Right ventricle myocardium superior (tissue), 1 donor: ENCODE results near the gene APOBEC2. TPM values are rescaled to one million over a fixed set of nuclear protein-coding genes. Genes with fewer than 3 reads are reported as not detected.

Experiments used
- ATAC-seq: fragments of 200-7000 bp; cut with Tn5 transposase; one replicate; pipeline ENCODE4 v1.9.1; 2020; ENCODE audit warnings: mild to moderate bottlenecking; ENCODE audit not compliant: poor library complexity
- DNase-seq: peaks from one replicate; pipeline ENCODE4 v3.0.0-alpha.2; 2020
- intact Hi-C: fragments of 100-400 bp; cut with DNase I; formaldehyde crosslinking; loops from one replicate; pipeline ENCODE4 v1.11.2; 2022
- total RNA-seq: library from RNA; stranded (reverse); fragmentation: NEBNext Ultra II Directional; extraction: Animal tissue kit (Norgen Biotek cat#: 25700); gene quantifications from one replicate; pipeline ENCODE4 v1.2.1, GENCODE V29; 2021
- donor health status: DM: no; HTN: yes; CAD: no; lungs with severe emphysema.

Gene APOBEC2
- total RNA-seq, 1 donor from 2014 or later = 211 TPM

DNA sequence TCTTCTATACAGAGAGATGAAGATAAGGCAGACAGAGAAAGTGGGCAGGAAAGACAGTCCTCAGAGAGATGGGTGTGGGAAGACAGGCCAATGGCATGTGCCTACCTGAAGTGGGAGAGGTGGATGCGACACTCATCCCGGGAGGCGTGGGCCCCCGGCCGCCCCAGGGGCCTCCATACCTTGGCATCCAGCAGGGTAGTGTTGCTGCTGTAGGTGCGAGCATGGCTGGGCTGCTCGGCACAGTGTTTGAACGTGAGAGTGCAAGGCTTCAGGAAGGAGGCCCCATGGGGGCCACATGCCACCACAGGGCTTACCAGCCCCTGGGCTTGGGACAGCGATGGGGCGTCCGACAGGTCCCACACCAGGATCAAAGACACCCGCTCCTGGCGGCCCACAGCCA, 19.2 kb upstream of the APOBEC2 start:
- no peak for ATAC-seq
- intact Hi-C loops = no loop called here
- no peak for DNase-seq

DNA sequence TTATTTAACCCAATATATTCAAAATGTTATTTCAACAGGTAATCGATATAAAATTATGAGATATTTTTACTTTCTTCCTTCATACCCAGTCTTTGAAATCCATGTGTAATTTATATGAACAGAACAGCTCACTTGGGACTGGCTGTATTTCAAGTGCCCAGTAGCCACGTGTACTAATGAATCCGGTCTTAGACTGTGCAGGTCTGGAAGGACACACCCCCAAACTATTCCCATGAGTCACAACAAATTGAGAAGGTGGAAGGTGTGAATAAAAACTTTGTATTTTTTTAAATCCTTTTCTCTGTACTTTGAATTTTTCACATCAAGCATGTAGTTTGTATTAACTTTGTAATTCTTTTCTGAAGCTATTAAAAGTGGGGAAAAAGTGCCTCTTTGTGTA, 16.8 kb upstream of the APOBEC2 start:
- DNase-seq = no peak
- intact Hi-C loops = no loop called here
- no peak for ATAC-seq

DNA sequence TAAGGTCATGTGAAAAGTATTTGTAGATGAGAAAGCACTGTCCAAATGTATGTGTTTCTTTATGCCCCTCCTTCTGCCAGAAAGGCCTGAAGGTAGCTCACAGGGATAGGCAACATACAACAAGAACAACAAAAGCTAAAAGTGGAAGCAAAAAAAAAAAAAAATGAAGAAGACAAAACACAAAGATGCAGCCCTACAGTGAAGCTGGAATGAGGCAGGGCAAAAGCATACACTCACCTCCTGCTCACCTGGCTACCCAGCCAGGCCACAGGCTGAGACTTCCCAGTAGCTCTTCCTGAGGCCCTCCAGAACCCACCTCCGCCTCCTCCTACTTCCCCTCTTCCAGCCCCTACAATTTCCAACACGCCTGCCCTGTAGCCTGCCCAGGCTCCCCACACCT, 16.4 kb upstream of the APOBEC2 start:
- ATAC-seq (no peak), DNase-seq (no peak)
- intact Hi-C loops = no loop called here

DNA sequence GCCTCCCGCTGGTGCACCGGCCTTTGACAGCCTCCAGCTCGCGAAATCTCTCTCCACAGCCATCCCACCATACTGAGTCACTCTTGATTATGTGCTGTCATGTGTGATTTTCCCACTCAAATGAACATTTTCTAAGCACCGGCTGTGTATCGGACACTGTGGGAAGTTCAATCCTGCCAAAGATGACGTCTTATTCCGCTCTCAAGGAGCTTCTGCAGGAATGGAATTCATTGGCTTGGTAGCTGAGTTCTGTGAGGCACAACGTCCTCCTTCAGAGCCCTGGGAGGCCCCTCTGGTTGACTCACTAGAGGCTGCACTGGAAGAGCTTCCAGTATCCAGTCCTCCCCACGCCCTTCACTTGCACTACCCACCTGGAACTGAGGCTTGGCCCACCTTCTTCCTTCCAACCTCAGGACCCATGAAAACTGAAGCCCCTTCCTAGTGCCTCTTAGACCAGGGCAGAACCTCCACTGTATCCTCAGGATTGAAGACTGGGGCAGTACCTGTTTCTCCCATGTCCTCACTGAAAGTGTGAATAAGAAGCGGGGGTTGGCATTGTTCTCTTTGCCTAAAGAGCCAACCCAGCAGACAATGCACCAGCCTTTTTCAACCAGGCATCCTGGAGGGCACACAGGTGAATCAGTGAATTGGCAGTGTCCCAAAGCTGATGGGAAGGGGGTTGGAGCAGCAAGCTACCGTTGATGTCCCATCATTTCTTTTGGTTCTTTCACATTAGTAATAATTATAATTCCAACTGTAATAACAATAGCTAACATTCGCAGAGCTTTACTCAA, 15.7 kb upstream of the APOBEC2 start:
- ATAC-seq (no peak), DNase-seq (no peak)
- intact Hi-C loops = no loop called here

DNA sequence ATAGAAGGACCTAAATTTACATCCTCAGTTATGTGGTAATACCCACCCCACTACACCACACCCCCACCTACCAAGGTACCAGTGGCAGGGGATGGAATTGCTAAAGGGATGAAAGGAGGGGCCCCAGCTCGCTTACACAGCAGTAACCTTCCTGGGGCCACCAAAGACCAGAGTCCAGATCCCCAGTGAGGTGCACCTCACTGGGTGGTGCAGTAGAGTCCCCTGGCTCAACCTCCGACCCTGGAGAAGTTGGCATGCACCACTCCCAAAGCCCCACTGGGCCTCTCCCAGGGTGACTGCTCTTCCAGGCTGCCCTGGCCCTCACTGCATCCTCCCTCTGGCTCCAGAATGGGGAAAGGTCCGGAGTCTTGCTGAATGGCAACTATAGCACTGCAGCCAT, 14.8 kb upstream of the APOBEC2 start:
- DNase-seq = no peak
- intact Hi-C loops = no loop called here
- no peak for ATAC-seq

DNA sequence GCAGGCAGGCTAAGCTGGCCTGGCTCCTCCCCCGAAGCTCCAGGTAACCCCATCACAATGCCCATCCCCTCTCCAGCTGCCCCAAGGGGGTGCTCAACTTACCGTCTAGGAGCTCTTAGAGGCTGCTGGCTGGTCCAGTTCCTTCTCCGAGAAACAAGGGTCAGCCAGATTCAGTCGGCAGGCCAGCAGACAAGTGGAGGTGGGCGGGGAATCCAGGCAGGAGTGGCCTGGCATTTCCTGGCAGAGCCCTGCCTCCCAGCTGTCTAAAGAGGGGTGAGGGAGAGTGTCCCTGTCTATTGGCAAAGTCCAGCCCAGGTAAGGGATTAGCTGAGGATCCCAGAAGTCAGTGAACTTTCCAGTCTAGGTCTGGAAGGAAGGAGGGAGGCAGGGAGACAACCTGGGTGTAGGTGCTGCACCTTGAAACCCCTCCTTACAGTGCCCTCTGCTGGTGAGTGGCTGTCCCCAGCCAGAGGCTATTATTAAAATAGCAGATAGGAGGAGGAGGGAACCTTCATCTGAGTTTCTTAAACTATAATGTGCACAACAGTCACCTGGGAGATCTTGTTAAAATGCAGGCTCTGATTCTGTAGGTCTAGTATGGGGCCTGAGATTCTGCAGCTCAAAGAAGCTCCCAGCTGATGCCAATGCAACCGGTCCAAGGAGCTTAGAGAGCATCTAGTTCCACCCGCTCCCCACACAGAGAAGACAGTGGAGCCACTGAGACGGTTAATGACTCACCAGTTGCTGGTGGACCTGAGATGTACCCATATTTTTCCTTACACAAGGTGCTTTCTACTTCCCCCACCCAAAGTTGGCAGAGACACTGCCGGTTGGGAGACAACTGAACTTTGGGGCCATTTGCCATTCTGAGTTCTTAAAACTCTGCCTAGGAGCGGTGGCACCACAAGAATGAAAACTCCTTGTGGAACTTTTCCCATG, 13.7 kb upstream of the APOBEC2 start, which contains the start of gene UNC5CL:
UNC5CL (minus strand) TSS at position 162 of the 939 bp plus-strand sequence. CDS start 4,147 bp downstream, outside the sequence.
- intact Hi-C loops = no loop called here
- DNase-seq = peak; percentile 47
- peak; percentile 73 for ATAC-seq

DNA sequence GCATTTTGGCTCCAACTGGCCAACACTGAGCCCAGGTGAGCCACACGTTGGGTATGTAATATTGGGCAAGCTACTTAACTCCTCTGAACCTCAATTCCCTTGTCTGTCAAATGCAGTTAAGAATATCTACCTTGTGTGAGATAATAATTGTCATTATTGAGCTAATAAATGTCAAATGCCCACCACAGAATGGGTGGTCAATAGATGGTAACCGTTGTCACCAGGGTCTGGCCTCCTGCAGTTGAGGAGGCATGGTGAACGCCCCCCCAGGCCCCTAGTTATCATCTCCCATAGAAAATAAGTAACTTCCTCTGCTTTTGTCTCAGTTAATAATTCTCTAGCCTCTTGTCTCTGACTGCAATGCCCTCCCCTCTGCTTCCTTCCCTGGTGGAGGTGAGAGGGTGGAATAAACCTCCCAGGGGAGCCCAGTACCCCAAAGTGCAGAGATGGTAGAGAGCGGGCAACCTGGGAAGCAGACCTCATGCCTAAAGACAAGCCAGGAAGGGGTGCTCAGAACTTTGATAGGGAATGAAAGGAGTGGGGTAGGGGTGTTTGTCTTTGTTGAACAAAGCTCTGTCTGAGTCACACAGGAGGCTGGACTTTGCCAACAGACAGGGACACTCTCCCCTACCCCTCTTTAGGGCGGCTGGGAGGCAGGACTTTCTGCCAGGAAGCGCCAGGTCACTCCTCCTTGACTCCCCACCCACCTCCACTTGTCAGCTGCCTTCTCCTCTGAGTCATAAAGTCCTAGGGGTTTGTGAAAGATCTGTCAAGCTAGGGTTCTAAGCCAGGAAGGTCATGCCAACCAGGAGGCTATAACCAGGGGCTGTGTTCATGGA, 12.7 kb upstream of the APOBEC2 start:
- DNase-seq (no peak), ATAC-seq (no peak)
- intact Hi-C loops = no loop called here

DNA sequence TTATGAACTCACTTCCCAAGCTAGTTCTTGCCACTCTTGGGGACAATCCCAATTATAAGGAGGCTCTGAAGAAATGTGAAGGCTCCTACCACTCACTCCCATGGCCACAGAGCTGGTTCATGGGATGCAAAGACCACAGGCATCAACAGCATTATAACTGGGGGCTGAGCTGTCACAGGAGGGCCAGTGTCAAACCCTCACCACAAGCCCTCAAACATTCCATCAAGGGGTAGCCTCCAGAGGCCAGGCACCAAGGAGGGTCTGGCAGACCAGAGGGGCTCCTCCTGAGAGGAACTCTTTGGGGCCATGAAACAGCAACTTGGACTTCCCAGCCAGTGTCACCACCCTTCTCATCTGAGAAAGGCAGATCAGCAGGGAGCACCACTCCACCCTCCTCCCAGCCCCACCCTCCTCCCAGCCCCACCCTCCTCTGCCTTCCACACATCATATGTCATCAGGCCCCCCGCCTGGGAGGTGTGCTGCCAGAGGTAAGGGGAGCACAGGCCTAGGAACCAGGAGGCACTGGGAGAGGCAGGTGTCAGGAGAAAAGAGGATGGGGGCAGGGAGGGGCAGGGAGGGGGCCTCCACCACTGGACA, 12.0 kb upstream of the APOBEC2 start:
- no peak for DNase-seq
- no peak for ATAC-seq

DNA sequence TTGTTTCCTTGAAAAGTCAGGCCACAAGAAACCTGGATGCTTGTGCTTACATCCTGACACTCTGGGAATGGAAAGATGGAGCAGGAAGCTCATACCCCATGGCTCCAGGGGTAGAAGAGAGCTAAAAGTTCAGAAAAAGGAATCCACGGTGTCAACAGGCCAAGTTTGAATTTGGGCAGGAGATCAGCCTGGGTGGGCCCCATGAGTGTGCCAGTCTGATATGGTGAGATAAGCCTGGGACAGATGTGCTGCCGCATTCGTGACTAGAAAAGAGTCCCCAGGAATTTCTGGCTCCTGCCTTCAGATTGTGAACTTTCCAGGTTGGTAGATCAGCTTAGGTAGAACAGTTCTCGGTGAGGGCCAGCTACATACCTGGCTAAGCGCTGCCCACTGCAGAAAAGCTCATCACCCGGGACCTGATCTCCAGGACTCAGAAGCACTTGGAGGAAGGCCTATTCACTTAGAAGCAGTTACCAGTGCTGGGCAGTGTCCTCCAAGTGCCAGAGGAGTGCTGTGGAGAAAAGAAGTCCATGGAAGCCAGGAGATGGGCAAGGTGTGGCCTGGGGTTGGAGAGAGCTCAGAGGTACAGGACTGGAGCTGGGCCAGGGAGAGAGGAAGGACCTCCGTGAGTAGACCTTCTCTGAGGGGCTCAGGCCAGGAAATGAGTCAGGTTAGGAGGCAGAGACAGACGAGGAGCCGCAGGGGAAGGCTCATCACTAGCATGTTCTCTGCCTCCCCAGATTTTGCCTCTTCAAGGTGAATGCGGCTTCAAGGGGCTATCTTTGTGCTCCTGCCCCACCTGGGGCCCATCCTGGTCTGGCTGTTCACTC, 10.6 kb upstream of the APOBEC2 start, which contains the start of gene TSPO2:
TSPO2 (plus strand) TSS at position 242 of the 830 bp plus-strand sequence; CDS start at position 761, 519 bp downstream.
- no peak for ATAC-seq
- intact Hi-C loops = no loop called here
- DNase-seq = no peak

More for the DNA sequence above, 12.0 kb upstream of the APOBEC2 start:
- intact Hi-C loops = no loop called here

DNA sequence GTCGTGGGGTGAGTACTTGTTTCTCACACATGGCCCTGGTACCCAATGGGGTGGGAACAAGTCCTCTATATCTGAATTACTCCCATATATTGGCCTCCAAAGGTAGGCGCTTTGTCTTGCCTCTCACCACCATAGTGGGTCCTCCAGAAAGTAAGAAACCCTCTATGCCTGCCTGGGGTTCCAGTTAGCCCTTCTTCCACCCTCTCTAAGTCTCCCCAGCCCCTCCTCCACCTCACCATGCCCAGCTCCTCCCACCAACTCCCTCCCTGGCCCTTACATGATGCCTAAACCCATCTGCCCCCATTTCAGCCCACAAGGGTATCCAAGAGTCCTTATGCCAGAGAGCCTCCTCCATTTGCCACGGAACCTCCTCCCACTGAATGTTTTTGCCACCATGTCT, 9.9 kb upstream of the APOBEC2 start:
- ATAC-seq = no peak
- no peak for DNase-seq
- intact Hi-C loops = no loop called here

DNA sequence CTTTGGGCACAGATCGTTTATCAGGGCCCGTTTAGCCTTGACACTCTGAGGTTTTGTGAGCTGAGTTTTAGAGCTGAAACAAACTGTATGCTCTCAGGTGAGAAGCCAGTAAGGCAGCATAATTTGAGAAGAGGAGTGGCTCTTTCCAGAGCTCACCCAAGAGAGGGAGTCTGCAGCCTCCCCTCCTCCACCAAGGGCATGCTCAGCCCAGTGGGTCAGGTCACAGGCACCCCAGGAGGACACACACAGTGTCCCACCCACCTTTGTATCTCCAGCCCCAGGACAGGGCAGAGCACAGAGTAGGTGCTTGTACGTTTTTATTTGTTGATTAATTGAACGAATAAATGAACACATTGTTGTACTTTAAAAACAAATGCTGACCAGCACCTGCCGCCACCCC, 7.3 kb upstream of the APOBEC2 start:
- ATAC-seq = no peak
- no peak for DNase-seq
- intact Hi-C loops = no loop called here

DNA sequence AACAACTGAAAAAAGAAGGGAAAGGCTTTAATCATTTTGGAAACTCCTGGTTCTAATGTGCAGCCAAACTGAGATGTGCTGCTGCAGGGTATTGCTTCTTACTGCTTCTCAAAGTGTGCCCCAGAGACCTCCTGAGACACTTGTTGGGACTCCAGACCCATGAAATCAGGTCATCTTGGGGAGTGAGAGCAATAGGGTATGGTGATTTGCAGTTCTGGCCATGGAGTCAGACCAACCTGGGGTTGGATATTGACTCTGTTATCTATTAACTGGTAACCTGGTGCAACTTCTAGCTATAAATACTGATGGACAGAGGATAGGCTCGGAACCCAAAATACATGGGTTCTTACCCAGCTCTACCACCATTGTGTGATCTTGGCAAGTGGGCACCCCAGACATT, 6.9 kb upstream of the APOBEC2 start:
- DNase-seq (no peak), ATAC-seq (no peak)
- intact Hi-C loops = no loop called here

DNA sequence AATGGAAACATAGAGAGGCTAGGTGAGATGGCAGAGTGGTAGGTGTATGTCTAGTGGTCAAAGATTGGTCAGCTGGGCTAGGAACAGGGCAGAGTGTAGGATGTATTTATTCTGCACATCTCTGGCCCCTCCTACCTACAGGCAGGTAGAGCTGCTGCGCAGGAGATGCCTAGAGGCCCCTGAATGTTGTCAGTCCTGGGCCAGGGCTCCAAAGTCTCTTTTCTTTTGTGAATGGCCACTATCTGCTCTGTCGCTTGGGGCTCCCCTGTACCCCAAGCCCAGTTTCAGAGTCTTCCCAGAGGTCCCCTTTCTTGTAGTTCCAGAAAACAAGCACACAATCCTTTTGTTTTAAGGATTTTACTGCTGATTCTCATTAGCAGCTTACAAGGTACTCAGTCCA, 5.7 kb upstream of the APOBEC2 start:
- DNase-seq (no peak), ATAC-seq (no peak)
- intact Hi-C loops = no loop called here

DNA sequence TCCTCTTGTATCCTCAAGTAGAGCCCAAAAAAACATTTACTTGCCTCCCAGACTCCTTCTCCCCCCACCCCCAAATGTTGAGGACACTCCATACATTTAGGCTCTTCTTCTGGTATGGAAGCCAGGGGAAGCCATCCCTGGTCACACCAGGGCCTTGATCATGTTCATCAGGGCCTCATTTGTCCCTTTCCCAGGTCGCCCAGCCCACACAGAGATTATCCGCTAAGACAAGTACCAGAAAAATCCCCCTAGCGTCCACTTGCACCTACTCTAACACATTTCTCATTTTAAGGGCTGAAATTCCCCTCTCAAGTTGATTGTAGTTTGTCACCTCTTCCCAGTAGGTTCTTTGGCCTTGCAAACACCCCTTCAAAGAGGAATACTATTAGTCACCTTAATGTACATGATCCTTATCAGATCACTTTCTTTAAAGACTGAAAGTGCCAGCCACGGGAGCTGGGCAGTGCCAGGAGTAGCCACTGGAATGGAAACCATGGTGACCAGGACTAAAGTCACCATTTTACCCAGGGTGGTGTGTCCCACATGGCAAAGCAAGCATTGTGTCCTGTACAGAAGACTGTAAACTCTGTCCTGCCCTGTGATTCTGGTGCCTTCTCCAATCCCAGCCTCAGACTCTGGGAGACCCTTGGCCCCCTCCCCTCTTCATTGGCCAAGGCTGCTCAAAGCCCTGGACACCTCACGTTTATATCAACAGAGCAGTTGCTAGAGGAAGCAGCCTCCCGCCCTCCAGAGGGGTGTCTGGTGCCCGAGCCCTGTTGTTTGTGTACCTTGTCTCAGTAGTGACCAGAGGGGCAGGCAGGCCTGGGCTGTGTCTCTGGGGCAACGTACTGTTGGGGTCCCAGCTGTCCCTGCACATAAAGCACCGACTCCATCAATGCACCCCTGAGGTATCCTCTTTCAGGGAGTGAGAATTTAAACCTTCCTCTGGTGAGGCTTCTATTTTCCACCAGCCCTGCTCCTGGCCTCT, 5.0 kb upstream of the APOBEC2 start:
- no peak for DNase-seq
- no peak for ATAC-seq
- intact Hi-C loops = no loop called here

DNA sequence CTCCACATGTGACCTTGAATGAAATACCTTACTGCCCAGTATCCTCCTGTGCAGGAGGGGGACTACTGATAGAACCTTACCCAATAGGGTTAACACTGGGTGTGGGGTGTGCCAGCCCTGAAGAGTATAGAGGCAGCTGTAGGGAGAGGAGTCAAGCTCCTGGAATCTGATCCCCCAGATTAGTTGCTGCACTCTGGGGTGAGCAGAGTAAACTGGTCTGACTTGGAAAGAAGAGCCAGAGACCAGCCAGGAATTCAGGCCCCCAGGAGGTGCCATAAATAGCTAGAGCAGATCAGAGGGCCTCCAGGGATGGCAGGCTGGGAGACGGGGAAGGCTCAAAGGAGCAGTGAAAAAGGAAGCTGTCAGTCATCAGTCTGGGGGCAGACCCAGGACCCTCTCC, 3.5 kb upstream of the APOBEC2 start:
- intact Hi-C loops = no loop called here
- DNase-seq (no peak), ATAC-seq (peak; percentile 9)

DNA sequence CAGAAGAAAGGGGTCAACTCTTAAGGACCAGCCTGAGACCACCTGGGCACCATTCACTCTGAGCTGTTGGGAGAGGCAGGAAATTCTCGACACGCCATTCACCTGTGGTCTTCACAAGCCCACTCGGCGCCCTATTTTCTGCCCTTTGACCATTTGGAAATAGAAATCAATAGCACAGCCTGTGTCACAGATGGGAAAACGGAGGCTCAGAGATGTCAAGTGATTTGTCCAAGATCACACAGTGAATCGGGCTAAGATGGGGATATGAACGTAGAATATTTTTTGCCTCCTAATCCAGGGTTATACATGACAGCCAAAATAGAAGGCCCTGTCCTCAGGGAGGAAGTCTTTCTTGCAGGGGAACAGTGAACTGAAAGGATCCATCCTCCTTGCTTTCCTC, 3.0 kb upstream of the APOBEC2 start:
- DNase-seq (no peak), ATAC-seq (no peak)
- intact Hi-C loops = no loop called here

DNA sequence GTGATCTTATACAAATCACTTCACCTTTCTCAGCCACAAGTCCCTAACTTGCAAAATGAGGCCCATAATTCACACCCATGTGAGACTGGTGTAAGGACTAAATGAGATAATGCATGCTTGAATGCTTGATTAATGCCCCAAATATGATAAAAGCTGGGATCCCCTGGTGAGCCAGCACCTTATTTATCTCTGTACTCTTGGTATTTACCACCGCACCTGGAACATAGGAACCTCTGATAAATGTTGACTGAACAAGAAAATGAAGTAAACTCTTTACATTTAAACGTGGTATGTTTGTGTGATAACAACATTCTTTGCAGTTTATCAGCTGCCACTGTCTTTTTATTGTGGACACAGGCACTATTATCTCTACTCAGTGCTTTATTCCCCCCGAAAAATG, 2.5 kb upstream of the APOBEC2 start:
- ATAC-seq (no peak), DNase-seq (no peak)
- intact Hi-C loops = no loop called here
